Measurements from ENCODE around the gene KLC1.

DNA sequence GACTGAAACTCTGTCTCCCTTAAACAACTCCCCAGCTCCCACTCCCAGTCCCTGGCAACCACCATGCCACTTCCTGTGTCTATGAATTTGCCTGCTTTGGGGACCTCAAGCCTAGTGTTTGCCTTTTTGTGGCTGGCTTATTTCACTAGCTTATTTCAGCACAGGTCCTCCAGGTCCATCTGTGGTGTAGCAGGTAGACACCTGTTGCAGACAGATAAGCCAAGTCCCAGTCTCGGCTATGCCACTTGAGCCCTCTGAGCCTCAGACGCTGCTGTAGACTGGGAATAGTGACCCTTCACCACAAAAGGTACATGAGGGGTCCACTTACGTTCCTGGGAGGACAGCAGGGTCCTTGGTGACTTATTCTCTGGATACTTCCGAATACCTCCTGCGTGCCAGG lies 24.4 kb upstream of the KLC1 start:
- TF ChIP-seq NFE2L2 (IDR thresholded peaks at IDR 0.05; ENCODE audit: low read length) (no peak), MED1 (CRISPR knock-in tag; IDR thresholded peaks at IDR 0.05) (no peak), ZBTB7A (CRISPR knock-in tag; IDR thresholded peaks at IDR 0.05) (no peak), POLR2A (IDR thresholded peaks at IDR 0.05; ENCODE audit: insufficient read depth in 1 of 2, low read depth in 2 of 2, low read length in 2 of 2) (no peak), TP53 (CRISPR knock-in tag; conservative IDR thresholded peaks at IDR 0.05) (no peak), CBFB (CRISPR knock-in tag; IDR thresholded peaks at IDR 0.05) (no peak), NFYB (CRISPR knock-in tag; IDR thresholded peaks at IDR 0.05) (no peak), POLR2AphosphoS5 (IDR thresholded peaks at IDR 0.05; ENCODE audit: low read depth, low read length) (no peak), ESRRA (CRISPR knock-in tag; IDR thresholded peaks at IDR 0.05; ENCODE audit: low read depth) (no peak), CTCF (CRISPR knock-in tag; IDR thresholded peaks at IDR 0.05) (no peak)

Data from HepG2 (cell line).